Endodermal cell (in vitro differentiated cells): Measurements from ENCODE around the gene COL5A2. TPM values are rescaled to one million over a fixed set of nuclear protein-coding genes. Genes with fewer than 3 reads are reported as not detected.

Source experiments
- DNase-seq: peaks from one replicate; pipeline ENCODE4 v3.0.0-alpha.2; 2017
- H3K27ac ChIP-seq: 2 replicates; pipeline ENCODE4 v1.5.1; 2013; ENCODE audit warnings: mild to moderate bottlenecking, low read depth, low read length, moderate library complexity
- H3K27me3 ChIP-seq: 2 replicates; pipeline ENCODE4 v1.6.1; 2013; ENCODE audit warnings: mild to moderate bottlenecking, low read length, moderate library complexity; ENCODE audit not compliant: insufficient read depth, control insufficient read depth, poor library complexity, severe bottlenecking
- H3K36me3 ChIP-seq: 2 replicates; pipeline ENCODE4 v1.7.0; 2013; ENCODE audit warnings: mild to moderate bottlenecking, low read length, moderate library complexity; ENCODE audit not compliant: control insufficient read depth, insufficient read depth
- H3K4me1 ChIP-seq: one replicate; pipeline ENCODE4 v1.7.0; 2013; ENCODE audit warnings: low read length; ENCODE audit not compliant: control insufficient read depth, insufficient read depth
- H3K4me3 ChIP-seq: 2 replicates; pipeline ENCODE4 v1.5.1; 2013; ENCODE audit warnings: mild to moderate bottlenecking, low read length, moderate library complexity
- H3K9ac ChIP-seq: 2 replicates; pipeline ENCODE4 v1.6.1; 2013; ENCODE audit warnings: mild to moderate bottlenecking, low read length, moderate library complexity; ENCODE audit not compliant: poor library complexity, severe bottlenecking; ENCODE audit errors: extremely low read depth
- H3K9me3 ChIP-seq: 2 replicates; pipeline ENCODE4 v1.6.1; 2013; ENCODE audit warnings: mild to moderate bottlenecking, low read length, moderate library complexity; ENCODE audit not compliant: control insufficient read depth
- H3K27ac Mint-ChIP-seq: 2 replicates; pipeline ENCODE4 v1.8.0; 2020; ENCODE audit warnings: mixed read lengths
- H3K27me3 Mint-ChIP-seq: 2 replicates; pipeline ENCODE4 v1.8.0; 2021; ENCODE audit warnings: mild to moderate bottlenecking, mixed read lengths; ENCODE audit not compliant: insufficient read depth
- H3K36me3 Mint-ChIP-seq: 2 replicates; pipeline ENCODE4 v1.8.0; 2020; ENCODE audit warnings: low read depth, mixed read lengths
- H3K4me1 Mint-ChIP-seq: 2 replicates; pipeline ENCODE4 v1.8.0; 2020; ENCODE audit warnings: mixed read lengths
- H3K4me3 Mint-ChIP-seq: 2 replicates; pipeline ENCODE4 v1.8.0; 2020; ENCODE audit warnings: mild to moderate bottlenecking, moderate library complexity, mixed read lengths
- H3K9me3 Mint-ChIP-seq: 2 replicates; pipeline ENCODE4 v1.8.0; 2020; ENCODE audit warnings: mild to moderate bottlenecking, mixed read lengths
- CTCF ChIP-seq: fragments of 200-600 bp; sonication (generic); conservative IDR thresholded peaks from 2 replicates; pipeline ENCODE4 v1.5.0; 2021; ENCODE audit warnings: antibody characterized with exemption, mild to moderate bottlenecking
- WGBS, 2 experiments: methylation state at CpG; one replicate each; pipeline versions ENCODE4 v1.1.5 to v1.1.7; 2013; ENCODE audit warnings: missing lambda C conversion rate in 2 of 2, mixed read lengths in 1 of 2; ENCODE audit not compliant: insufficient coverage in 1 of 2, insufficient read length in 1 of 2; 5-methylcytosine and 5-hydroxymethylcytosine counted together
- total RNA-seq, 2 donors: library from RNA; stranded (reverse); fragmentation: NEBNext Ultra II Directional in 1 of 2; extraction: Animal tissue kit (Norgen Biotek cat#: 25700) in 1 of 2; gene quantifications; 2 replicates in 1 of 2; 3 replicates in 1 of 2; pipeline ENCODE4 v1.2.1, GENCODE V29; 2021

Gene COL5A2
- total RNA-seq, 2 donors from 2014 or later, result 117 to 153 TPM

- WGBS, 2 experiments, result 78% methylated on average over 1 to 3 of the region's 3 CpGs
- Mint-ChIP-seq H3K27ac (no peak overlapping the region), H3K4me3 (no peak overlapping the region), H3K4me1 (peaks cover 23% of the 10 kb centered on the region), H3K9me3 (no peaks in the 10 kb centered on the region), H3K36me3 (no peaks in the 10 kb centered on the region), H3K27me3 (no peaks in the 10 kb centered on the region)
- peaks cover 10% of the 10 kb centered on the region for H3K4me1 ChIP-seq
- H3K27ac ChIP-seq, result no peak overlapping the region
- no peak for DNase-seq
- H3K9ac ChIP-seq, result no peak overlapping the region
- H3K9me3 ChIP-seq, result no peaks in the 10 kb centered on the region
- no peaks in the 10 kb centered on the region for H3K27me3 ChIP-seq
- no peak overlapping the region for H3K4me3 ChIP-seq
- no peak for TF ChIP-seq CTCF
- no peaks in the 10 kb centered on the region for H3K36me3 ChIP-seq
Observed at GRCh38 chr2:189204322-189204941, 24.9 kb upstream of the COL5A2 start.

GRCh38 chr2:189203177-189203799 lies 23.7 kb upstream of the COL5A2 start:
- Mint-ChIP-seq H3K9me3 (no peaks in the 10 kb centered on the region), H3K27me3 (no peaks in the 10 kb centered on the region), H3K4me3 (no peak overlapping the region), H3K4me1 (peaks cover 14% of the 10 kb centered on the region), H3K36me3 (no peaks in the 10 kb centered on the region), H3K27ac (no peak overlapping the region)
- no peak overlapping the region for H3K4me3 ChIP-seq
- no peak for DNase-seq
- TF ChIP-seq CTCF, result no peak
- WGBS, 2 experiments, result 85 to 93% methylated on average over 1 to 4 of the region's 4 CpGs
- H3K9ac ChIP-seq, result no peak overlapping the region
- H3K36me3 ChIP-seq, result no peaks in the 10 kb centered on the region
- H3K4me1 ChIP-seq, result peaks cover 9% of the 10 kb centered on the region
- H3K27ac ChIP-seq, result no peak overlapping the region
- no peaks in the 10 kb centered on the region for H3K27me3 ChIP-seq
- H3K9me3 ChIP-seq, result no peaks in the 10 kb centered on the region

- Histone ChIP-seq H3K9ac (no peak overlapping the region), H3K4me3 (no peak overlapping the region), H3K27me3 (no peaks in the 10 kb centered on the region), H3K27ac (no peak overlapping the region), H3K9me3 (peaks cover 17% of the 10 kb centered on the region), H3K36me3 (no peaks in the 10 kb centered on the region), H3K4me1 (peaks cover 2% of the 10 kb centered on the region)
- Mint-ChIP-seq H3K9me3 (peaks cover 20% of the 10 kb centered on the region), H3K27me3 (no peaks in the 10 kb centered on the region), H3K36me3 (no peaks in the 10 kb centered on the region), H3K4me3 (no peak overlapping the region), H3K4me1 (peaks cover 6% of the 10 kb centered on the region), H3K27ac (no peak overlapping the region)
- no peak for DNase-seq
- TF ChIP-seq CTCF, result no peak
Observed at GRCh38 chr2:189199797-189200196, 20.2 kb upstream of the COL5A2 start.
